Activated CD4-positive, alpha-beta T cell treated with anti-CD3 and anti-CD28 coated beads, Interleukin-2, amount 50 U/mL, for 48 hours (primary cell): Measurements from ENCODE around the gene MINPP1.
"Not testable (repeated sequence)": the region's sequence is repeated elsewhere in the genome, so short reads cannot be mapped to it uniquely, and the experiment has no call there.

Source experiments
- DNase-seq, 2 experiments: peaks; one replicate each; pipeline ENCODE4 v3.0.0-alpha.2; 2020

Gene MINPP1, protein sequence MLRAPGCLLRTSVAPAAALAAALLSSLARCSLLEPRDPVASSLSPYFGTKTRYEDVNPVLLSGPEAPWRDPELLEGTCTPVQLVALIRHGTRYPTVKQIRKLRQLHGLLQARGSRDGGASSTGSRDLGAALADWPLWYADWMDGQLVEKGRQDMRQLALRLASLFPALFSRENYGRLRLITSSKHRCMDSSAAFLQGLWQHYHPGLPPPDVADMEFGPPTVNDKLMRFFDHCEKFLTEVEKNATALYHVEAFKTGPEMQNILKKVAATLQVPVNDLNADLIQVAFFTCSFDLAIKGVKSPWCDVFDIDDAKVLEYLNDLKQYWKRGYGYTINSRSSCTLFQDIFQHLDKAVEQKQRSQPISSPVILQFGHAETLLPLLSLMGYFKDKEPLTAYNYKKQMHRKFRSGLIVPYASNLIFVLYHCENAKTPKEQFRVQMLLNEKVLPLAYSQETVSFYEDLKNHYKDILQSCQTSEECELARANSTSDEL

GRCh38 chr10:87504640-87505365 lies at the start of gene MINPP1:
Gene MINPP1, plus strand, starts transcription at chr10:87504893. Its CDS starts 23 bp downstream, at chr10:87504916.
- peak; percentile 89 to 93 for DNase-seq

DNA sequence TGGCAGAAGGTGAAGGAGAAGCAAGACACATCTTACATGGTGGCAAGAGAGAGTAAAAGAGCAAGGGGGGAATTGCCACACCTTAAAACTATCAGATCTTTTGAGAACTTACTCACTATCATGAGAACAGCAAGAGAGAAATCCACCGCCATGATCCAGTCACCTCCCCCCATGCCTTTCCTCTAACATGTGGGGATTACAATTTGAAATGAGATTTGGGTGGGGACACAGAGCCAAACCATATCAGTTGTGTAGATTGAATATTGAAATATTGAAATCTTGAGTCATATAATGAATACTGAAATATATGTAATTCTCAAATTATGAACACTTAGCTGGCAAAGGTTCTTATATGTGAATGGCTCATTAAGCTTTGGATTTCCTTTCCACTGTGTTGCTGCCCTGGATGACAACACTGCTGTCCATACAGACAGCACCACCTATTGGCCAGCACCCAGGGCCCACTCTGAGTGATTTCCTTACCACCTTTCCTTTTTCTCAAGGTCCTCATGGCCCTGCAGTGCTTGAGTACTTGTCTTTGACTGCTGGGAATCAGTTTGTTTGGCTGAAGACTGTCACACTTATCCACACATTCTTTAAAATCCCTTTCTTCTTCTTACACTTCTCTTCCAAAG lies 48.0 kb upstream of the MINPP1 start:
- DNase-seq: not testable (repeated sequence)

- not testable (repeated sequence) for DNase-seq
These were observed 42.9 kb upstream of the MINPP1 start for GRCh38 chr10:87461751-87462150.

DNA sequence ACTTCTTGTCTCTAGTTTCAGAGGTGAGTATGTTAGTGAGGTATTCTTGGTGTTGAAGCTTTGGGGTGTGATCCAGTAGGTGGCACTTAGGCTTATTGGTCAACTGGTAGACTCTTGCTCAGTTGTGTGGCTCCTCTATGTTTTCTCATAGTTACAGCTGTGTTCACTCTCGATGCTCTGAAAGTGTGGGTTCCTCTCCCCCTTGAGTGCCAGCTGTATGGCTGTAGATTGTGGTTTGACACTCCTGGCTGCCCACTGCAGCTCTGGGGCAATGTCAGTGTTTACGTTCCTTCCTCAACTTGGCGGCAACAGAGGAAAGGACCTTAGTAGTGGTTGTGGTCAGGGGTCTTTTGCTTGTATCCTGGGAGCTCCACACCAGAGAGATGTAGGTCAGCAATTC lies 37.8 kb upstream of the MINPP1 start:
- not testable (repeated sequence) for DNase-seq

GRCh38 chr10:87488733-87489132 lies 16.0 kb upstream of the MINPP1 start:
- not testable (repeated sequence) for DNase-seq

- not testable (repeated sequence) for DNase-seq
These were observed 14.4 kb upstream of the MINPP1 start for GRCh38 chr10:87490285-87490684.

DNA sequence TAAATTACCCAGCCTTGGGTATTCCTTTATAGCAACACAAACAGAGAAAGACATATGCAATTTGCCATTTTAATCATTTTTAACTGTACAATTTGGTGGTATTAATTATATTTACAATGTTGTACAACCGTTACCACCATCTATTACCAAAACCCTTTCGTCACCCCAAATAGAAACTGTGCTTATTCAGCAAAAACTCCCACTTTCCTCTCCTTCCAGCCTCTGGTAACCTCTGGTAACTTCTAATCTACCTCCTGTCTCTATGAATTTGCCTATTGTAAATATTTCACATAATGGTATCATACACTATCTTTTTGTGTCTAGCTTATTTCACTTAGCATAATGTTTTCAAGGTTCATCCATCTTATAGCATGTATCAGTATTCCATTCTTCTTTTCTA lies 12.2 kb upstream of the MINPP1 start:
- DNase-seq: not testable (repeated sequence)

DNA sequence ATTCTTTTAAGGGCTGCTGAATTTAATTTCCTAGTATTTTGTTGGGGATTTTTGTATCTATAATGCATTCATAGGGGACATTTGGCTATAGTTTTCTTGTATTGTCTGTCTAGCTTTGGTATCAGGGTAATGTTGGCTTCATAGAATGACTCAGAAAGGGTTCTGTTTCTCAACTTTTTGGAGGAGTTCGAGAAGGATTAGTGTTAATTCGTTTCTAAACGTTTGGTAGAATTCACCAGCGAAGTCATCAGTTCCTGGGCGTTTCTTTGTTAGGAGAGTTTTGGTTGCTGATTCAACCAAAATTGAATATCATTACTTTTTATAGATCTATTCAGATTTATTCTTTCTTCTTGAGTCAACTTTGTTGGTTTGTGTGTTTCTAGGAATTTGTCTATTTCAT lies 9.2 kb upstream of the MINPP1 start:
- DNase-seq: not testable (repeated sequence)

GRCh38 chr10:87497386-87497785 lies 7.3 kb upstream of the MINPP1 start:
- not testable (repeated sequence) for DNase-seq

DNA sequence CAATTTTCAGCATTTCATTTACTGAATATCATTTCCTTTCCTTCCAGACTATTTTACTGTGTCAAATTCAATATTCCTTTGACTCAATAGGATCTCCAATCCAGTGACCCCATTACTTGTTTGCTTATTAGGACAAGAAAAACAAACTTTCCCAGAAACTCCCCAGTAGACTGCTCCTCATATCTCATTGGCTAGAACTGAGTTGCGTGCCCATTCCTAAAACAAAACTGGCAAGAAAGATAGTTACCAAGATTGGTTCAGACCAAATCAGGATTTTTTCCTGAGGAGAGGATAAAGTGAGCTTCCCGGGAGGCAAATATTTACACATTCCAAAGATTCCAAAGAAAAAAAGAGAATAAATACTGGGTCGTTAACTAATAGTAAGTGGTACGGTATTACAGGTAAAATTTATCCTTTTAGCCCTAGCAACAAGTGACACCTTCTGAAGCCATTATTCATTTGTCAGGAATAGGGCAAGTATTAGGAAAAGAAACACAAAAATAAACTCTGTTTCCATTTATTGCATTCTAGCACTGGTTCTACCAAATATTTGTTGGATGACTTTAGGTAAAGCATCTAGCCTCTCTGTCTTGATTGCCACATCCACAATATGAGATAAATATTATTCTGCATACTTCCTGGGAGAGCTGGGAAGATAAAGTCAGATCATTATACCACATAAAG lies 6.4 kb upstream of the MINPP1 start:
- not testable (repeated sequence) for DNase-seq

GRCh38 chr10:87500646-87501048 lies 4.0 kb upstream of the MINPP1 start:
- no peak for DNase-seq

GRCh38 chr10:87503401-87503800 lies 1.3 kb upstream of the MINPP1 start:
- no peak for DNase-seq

DNA sequence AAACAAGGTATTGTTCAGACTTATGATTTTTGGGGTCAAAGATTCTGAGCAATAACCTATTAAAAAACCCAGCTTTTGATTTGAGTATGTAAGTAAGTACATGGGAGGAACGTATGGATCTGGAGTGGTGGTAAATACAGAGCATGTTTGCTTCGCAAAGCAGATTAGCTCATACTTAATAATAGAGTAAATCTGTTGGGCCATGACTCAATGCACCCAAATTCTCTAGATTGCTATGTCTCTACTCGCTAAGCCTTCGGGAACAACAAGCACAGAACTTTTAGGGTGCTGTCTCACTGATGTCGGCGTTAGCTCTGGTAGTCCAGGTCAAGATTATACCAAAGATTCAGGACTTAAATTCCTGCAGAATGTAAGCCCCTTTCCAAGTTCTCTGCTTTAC lies 807 bp upstream of the MINPP1 start:
- no peak for DNase-seq

- DNase-seq: no peak
These were observed 420 bp upstream of the MINPP1 start for GRCh38 chr10:87504307-87504639.

- peak; percentile 56 to 59 for DNase-seq
These were observed 846 bp downstream of the MINPP1 start for GRCh38 chr10:87505366-87506111.

DNA sequence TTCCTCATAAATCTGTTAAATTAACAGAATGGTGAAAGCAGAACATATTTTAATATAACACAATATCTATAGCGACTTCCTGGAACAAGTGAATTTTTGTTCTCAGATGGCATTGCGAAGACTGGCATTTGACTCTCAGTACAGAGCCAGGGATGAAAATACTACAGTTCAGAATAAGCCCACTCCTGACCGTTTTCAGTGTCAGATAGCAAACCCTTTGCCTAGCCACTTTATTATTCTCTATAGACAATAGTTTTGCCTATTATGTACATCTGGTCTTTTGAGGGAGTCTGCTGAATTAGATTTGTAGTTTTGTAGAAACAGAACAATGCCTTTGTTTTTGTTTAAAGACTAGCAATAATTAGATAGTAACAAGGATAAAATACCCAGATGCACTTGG lies 2.3 kb downstream of the MINPP1 start:
- no peak for DNase-seq

- no peak for DNase-seq
These were observed 3.3 kb downstream of the MINPP1 start for GRCh38 chr10:87507879-87508483.

DNA sequence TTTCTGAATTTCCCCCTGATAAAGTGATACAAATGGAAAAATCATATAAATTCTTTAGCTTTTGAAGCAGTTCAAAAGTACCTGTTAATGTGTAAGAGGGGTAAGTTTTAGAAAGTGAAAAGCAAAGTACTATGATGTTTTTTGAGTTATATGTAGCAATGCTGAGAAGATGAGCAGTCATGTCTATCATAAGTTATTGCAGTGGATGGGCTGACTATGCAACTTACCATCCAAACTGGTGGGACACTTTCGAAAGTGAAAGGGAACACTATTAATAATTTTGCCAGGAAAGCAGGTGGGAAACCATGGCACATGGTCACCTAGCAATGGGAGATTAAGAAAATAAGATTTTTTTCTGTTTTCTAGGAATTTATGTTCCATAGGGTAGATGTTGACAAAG lies 4.1 kb downstream of the MINPP1 start:
- no peak for DNase-seq

DNA sequence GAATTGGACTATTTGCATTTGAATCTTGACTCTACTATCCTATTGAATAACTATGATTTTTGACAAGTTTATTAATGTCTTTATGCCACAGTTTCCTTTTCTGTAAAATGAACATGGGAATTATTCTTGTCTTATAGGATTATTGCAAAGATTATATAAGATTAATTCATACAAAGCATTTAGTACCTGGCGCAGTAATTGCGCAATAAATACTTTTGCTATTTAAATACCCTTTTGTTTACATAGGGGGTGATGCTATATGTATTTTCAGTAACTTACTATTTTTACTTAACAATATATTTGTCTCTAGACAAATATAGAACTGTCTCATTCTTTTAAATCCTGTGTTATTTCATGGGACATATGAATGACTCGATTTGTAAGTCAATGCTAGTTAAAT lies 5.3 kb downstream of the MINPP1 start:
- DNase-seq: no peak

GRCh38 chr10:87511526-87511925 lies 6.8 kb downstream of the MINPP1 start:
- no peak for DNase-seq

GRCh38 chr10:87518937-87519336 lies 14.2 kb downstream of the MINPP1 start:
- no peak for DNase-seq

DNA sequence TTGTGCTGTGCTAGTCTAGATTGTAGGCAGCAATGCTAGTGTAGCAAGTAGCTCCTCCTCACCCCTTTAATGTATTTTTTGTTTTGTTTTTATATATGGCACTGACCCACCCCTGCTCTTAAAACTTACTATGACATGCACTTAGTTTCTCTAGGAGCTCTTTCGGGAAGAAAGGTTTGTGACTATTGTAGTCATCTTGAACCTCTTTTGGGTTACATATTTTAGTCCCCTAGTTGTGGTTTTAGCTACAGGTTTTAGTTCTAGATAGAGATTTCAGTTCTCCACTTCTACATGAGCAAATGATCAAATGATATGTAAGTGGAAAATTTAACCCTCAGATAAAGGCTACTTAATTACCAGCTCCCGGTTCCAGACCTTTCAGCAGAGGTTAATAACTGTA lies 14.9 kb downstream of the MINPP1 start:
- no peak for DNase-seq
